ENCODE results near the gene SH3BP5. TPM values are rescaled to one million over a fixed set of nuclear protein-coding genes. Genes with fewer than 3 reads are reported as not detected.

The SH3BP5 gene
- total and polyA plus RNA-seq, 2 experiments from 2014 or later: 15.9 to 16.3 TPM

- Histone ChIP-seq H4K20me1 (ENCODE audit: insufficient read depth, poor library complexity, severe bottlenecking) (no peaks in the 10 kb centered on the region), H3K9me3 (ENCODE audit: low read depth) (no peaks in the 10 kb centered on the region), H3K4me2 (no peak overlapping the region), H3K36me3 (replicated peaks; ENCODE audit: insufficient read depth, low read depth) (no peaks in the 10 kb centered on the region), H3K9me2 (replicated peaks; ENCODE audit: insufficient read depth) (no peaks in the 10 kb centered on the region), H3K27me3 (no peaks in the 10 kb centered on the region), H3K4me1 (ENCODE audit: insufficient read depth) (no peaks in the 10 kb centered on the region), H3K27ac (no peak overlapping the region), H3K4me3 (no peak overlapping the region), H2AFZ (no peak overlapping the region), H3K79me2 (peaks cover 3% of the 10 kb centered on the region)
- WGBS (ENCODE audit: low lambda C conversion rate, missing lambda C conversion rate): over 99% methylated on average over 7 of the region's 7 CpGs
- no peak for DNase-seq (ENCODE audit: low spot score)
- no peak for TF ChIP-seq EZH2phosphoT487 (IDR thresholded peaks at IDR 0.05; ENCODE audit: low read depth, severe bottlenecking, unreplicated experiment)
- TF ChIP-seq EZH2 (IDR thresholded peaks at IDR 0.05; ENCODE audit: borderline replicate concordance): no peak
- TF ChIP-seq CTCF (IDR thresholded peaks at IDR 0.05; ENCODE audit: poor library complexity): no peak
Measured at GRCh38 chr3:15258720-15259119, 73.7 kb downstream of the SH3BP5 start.

GRCh38 chr3:15256861-15257341 is 75.5 kb downstream of the SH3BP5 start:
- H3K9me3 ChIP-seq (ENCODE audit: low read depth): no peaks in the 10 kb centered on the region
- no peak overlapping the region for H3K27ac ChIP-seq
- TF ChIP-seq CTCF (IDR thresholded peaks at IDR 0.05; ENCODE audit: poor library complexity) (no peak), EZH2phosphoT487 (IDR thresholded peaks at IDR 0.05; ENCODE audit: low read depth, severe bottlenecking, unreplicated experiment) (no peak), EZH2 (IDR thresholded peaks at IDR 0.05; ENCODE audit: borderline replicate concordance) (no peak)
- H3K36me3 ChIP-seq (replicated peaks; ENCODE audit: insufficient read depth, low read depth): no peaks in the 10 kb centered on the region
- no peak overlapping the region for H3K4me3 ChIP-seq
- no peaks in the 10 kb centered on the region for H3K79me2 ChIP-seq
- H3K27me3 ChIP-seq: no peaks in the 10 kb centered on the region
- H3K4me1 ChIP-seq (ENCODE audit: insufficient read depth): no peaks in the 10 kb centered on the region
- H4K20me1 ChIP-seq (ENCODE audit: insufficient read depth, poor library complexity, severe bottlenecking): no peaks in the 10 kb centered on the region
- no peak for DNase-seq (ENCODE audit: low spot score)
- no peak overlapping the region for H3K4me2 ChIP-seq
- no peaks in the 10 kb centered on the region for H3K9me2 ChIP-seq (replicated peaks; ENCODE audit: insufficient read depth)
- no peak overlapping the region for H2AFZ ChIP-seq
- WGBS (ENCODE audit: low lambda C conversion rate, missing lambda C conversion rate): 94% methylated on average over 8 of the region's 8 CpGs

- Histone ChIP-seq H3K27ac (no peak overlapping the region), H3K27me3 (no peaks in the 10 kb centered on the region), H3K36me3 (replicated peaks; ENCODE audit: insufficient read depth, low read depth) (no peaks in the 10 kb centered on the region), H3K9me3 (ENCODE audit: low read depth) (no peaks in the 10 kb centered on the region), H3K9me2 (replicated peaks; ENCODE audit: insufficient read depth) (no peaks in the 10 kb centered on the region), H3K4me3 (no peak overlapping the region), H4K20me1 (ENCODE audit: insufficient read depth, poor library complexity, severe bottlenecking) (no peaks in the 10 kb centered on the region), H2AFZ (no peak overlapping the region), H3K79me2 (no peaks in the 10 kb centered on the region), H3K4me1 (ENCODE audit: insufficient read depth) (no peaks in the 10 kb centered on the region), H3K4me2 (no peak overlapping the region)
- WGBS (ENCODE audit: low lambda C conversion rate, missing lambda C conversion rate): 90% methylated on average over 2 of the region's 2 CpGs
- no peak for DNase-seq (ENCODE audit: low spot score)
- TF ChIP-seq EZH2phosphoT487 (IDR thresholded peaks at IDR 0.05; ENCODE audit: low read depth, severe bottlenecking, unreplicated experiment) (no peak), EZH2 (IDR thresholded peaks at IDR 0.05; ENCODE audit: borderline replicate concordance) (no peak), CTCF (IDR thresholded peaks at IDR 0.05; ENCODE audit: poor library complexity) (no peak)
Measured at GRCh38 chr3:15255215-15255614, 77.2 kb downstream of the SH3BP5 start.

Data from hepatocyte (in vitro differentiated cells).